HT1080 (cell line): ENCODE measurements around the gene TUBGCP2. TPM values are rescaled to one million over a fixed set of nuclear protein-coding genes. Genes with fewer than 3 reads are reported as not detected.

Experiments
- DNase-seq: peaks from one replicate; pipeline ENCODE4 v3.0.0-alpha.2; 2015; ENCODE audit warnings: low read depth
- total RNA-seq: library from RNA; depleted of rRNA; stranded (reverse); fragments of >200 nt; shearing (Covaris generic); gene quantifications from 2 replicates; pipeline ENCODE4 v1.2.3, GENCODE V29; 2014

The TUBGCP2 gene
- total RNA-seq, 1 experiment from 2014 or later, result 119 TPM

DNA sequence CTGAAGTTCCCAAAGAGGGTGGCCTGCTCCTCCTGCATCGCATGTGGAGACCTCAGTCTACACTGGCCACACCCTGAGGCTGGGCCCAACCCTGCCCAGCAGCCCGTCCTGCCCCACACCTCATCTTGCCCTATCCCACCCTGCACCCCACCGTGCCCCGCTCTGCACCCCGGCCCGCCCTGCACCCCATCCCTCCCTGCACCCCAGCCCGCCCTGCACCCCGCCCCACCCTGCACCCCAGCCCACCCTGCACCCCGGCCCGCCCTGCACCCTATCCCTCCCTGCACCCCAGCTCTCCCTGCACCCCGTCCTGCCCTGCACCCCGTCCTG, 56.5 kb downstream of the TUBGCP2 start:
- no peak for DNase-seq

DNA sequence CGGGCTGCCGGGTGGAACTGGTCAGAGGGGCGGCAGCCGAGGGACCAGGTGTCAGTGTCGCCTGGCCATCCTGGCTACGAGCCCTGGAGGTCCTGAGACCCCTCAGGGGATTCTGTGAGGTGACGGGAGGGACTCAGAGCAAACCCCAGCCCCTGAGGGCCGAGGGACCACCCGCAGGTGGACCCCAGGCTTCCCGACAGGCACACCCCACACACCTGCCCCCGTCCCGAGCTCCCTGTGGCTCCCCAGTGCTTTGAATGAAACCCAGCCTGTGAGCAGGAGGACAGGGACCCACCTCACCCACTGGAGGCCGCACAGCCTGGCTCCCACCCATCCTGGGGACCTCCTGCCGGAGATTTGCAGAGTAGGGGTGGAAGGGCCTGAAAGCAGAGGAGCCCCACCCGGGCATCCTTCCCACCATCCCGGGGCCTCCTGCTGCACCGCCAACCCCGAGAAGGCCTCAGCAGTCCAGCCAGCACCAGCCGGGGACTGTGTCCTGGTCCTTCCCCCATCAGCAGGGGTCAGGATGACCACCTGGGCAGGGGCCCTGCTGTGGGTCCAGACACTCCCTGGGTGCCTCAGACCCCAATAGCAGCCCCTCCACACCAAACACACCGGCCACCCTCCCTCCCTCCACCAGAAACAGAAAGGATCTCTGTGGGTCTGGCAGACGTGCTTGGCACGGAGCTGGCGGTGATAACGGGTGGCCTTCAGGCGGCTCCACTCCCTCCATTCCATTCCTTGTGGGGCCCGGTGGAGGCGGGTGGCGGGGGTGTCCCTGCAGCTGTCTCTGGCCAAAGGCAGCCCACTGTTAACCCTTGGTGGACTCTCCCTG, 57.1 kb downstream of the TUBGCP2 start:
- DNase-seq, result no peak

DNA sequence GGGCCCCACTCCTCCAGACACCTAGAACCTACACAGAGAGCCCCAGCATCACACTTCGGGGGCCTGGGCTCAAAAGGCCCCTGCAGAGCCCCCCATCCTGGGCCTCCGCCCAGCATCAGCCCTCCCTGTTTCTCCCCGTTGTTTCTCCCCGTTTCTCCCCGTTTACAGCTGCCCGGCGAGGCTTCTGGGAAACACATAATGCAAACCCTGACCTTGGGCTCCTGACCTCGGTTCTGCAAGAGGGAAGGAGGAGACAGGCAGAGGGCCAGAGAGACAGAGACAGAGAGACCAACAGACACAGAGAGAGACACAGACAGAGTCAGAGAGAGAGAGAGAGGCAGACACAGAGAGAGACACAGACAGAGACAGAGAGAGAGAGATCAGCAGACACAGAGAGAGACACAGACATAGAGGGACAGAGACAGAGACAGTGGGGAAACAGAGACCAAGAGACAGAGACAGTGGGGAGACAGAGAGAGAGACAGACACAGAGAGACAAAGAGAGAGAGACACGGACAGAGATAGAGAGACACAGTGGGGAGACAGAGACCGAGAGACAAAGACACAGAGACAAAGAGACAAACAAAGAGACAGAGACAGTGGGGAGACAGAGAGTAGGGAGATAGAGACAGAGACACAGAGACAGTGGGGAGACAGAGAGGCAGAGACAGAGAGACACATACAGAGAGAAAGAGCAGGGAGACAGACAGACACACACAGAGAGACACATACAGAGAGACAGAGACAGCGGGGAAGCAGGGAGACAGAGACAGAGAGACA, 58.5 kb downstream of the TUBGCP2 start:
- no peak for DNase-seq

DNA sequence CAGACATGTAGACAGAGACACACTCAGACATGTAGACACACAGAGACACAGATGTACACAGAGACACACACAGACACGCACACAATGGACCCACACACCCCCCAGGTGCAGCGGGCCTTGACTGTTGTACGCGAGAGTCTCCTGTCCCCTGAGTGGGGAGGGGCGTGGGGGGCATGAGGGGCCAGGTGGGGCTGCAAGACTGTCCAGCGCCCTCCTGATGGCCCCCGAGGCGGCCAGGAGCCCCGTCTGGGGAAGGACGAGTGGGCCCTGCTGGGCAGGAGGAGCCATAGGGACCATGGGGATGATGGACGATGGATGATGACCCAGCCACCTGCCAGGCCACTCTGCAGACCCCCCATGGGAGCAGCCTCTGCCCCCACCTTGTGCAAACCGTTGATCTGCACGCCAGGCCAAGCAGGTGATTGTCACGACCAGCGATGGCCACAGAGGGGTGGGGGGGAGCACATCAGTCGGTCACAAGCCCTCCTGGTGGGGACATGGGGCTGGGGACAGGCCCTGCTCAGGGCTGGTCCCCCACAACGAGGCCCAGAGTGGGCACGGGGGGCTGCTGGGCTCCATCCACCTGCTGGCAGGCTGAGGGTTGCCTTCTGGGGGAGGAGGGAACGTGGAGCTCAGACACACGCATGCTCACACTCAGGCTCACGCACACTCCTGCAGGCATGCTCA, 59.4 kb downstream of the TUBGCP2 start:
- DNase-seq, result no peak

DNA sequence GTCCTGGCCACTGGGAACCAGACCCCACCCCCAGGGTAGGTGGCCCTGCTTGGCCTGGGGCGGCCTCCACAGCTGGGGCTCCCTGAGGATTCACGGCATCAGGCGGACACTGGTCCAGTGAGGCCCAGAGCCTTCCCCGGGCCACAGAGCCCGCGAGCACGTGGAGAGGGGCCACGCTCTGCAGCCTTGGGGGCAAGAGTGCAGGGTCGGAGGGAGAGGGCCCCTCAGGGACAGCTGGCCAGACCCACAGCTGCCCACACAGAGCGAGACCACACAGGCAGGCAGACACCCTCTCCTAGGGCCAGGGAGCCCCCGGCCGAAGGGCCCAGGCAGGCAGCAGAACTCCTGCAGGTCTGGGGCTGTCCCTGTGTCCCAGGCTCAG, 60.3 kb downstream of the TUBGCP2 start:
- no peak for DNase-seq

DNA sequence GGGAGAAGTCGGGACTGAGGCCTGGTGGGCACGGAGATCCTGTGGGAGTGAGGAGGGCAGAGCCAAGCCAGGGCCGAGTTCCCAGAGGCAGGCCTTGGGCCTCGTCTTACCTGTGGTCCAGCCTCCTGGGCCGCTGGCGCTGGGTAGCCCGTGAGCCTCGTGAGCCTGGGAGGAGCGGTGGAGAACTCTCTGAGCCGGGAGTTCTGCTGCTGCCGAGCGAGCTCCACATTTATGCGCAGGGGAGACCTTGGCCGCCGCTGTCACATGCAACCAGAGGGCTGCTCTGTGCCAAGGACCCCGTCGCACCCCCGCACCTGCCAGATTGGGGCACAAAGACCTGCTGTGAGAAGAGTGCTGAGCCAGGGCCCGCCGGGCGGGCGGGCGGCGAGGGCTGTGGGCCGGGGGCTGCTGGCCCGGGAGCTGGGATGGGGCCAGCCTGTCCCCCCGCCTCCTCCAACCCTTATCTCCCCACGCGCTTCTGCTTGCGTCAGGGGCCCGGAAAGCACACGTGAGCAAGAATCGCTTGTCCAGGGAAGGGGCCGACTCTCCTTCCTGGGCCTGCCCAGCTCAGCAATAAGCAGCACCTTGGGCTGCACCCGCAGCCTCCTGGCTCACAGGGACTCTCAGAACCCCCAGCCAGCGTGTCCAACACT, 60.9 kb downstream of the TUBGCP2 start:
- no peak for DNase-seq

DNA sequence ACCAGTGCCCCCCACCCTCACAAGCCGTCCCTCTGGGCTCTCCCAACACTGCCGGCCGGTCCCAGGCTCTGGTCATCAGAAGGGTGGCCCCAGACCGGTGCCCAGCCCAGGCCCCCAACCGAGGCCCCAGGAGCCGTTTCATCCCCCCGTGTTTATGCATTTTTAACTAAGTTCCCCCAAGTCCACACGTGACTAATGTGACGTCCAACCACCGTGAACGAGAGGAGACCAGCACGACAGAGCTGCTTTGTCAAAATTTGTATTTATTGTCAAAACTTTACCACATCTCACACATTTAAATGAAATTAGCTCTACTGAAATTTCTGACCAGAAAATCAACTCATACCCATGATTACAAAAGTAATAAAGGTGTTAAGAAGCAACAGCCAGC, 62.4 kb downstream of the TUBGCP2 start:
- DNase-seq, result no peak

DNA sequence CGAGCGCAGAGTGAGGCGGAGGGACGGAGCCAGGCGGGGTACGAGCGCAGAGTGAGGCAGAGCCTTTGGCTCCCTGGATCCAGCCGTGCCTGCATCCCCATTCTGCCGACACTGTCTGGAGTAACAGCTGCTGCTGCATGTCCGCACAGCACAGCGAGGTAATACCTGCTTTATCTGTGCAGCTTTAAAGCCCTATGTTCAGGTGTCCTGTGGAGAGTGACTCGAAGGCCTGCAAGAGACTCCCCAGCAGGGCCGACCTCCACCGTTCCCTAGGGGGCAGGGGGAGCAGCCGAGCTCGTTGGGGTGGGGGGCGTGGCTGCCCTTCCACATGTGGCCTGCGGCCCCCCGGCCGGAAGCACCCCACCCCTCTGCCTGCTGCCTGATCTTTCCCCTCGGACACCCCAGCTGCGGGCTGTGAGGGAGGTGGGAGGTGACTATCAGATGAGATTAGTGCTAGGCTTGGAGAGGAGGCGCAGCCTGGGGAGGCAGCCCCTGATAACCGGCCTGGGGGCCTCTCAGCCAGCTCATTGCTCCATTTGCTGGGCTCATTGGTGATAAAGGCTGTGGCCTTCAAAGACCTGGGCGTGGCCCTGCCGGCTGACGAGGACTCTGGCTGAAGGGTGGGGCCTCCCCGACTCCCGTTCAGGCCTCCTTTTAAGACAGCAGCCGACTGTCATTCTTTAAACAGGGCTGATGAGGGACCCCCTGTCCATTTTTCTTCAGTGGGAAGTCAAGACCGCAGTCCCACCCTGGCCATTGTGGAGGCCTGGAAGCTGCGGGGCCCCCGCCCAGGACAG, 63.0 kb downstream of the TUBGCP2 start:
- DNase-seq, result no peak

DNA sequence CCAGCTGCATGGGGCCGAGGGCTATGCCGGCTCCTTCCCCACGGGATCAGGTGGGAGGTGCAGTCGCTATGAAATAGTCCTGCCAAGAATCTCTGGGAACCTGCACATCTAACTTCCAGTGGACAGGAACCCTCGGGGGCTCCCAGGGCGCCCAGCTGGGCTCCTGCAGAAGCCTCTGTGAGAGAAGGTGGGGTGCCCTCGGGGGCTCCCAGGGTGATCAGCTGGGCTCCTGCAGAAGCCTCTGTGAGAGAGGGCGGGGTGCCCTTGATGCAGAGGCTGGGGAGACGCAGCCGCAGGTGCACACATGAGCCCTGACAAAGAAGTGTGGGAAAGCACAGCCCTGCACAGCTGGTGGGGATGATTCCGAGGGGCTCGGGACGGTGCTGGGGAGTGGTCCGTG, 65.1 kb downstream of the TUBGCP2 start:
- DNase-seq, result no peak

DNA sequence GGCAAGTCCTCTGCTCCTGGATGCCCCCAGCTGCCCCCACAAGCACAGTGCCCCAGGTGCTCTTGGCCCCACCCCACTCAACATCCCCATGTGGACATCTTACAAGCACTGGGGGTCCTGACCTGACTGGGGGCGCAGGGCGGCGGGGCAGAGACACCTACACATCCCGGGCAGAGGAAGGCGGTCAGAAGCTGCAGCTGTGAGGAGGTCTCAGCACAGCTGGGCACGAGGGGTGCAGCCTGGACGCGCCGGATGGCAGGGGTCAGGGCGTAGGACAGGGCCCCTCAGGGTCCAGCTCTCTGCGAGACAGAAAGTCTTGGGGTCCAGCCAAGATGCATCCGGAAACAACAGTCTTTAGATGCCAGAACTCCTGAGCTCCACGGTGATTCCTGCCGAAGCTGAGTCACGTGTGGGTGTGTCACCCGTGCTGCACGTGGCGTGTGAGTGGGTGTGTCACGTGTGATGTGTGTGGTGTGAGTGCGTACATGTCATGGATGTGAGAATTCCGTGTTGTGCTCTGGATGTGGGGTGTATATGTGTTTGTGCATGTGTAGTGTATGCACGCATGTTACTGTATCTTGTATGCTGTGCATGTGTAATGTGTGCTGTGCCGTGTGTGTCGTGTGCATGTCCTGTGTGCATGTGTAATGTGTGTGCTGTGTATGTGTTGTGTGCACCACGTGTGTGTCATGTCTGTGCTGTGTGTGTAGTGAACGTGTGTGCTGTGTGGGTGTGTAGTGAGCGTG, 65.9 kb downstream of the TUBGCP2 start:
- DNase-seq, result peak; percentile 40

DNA sequence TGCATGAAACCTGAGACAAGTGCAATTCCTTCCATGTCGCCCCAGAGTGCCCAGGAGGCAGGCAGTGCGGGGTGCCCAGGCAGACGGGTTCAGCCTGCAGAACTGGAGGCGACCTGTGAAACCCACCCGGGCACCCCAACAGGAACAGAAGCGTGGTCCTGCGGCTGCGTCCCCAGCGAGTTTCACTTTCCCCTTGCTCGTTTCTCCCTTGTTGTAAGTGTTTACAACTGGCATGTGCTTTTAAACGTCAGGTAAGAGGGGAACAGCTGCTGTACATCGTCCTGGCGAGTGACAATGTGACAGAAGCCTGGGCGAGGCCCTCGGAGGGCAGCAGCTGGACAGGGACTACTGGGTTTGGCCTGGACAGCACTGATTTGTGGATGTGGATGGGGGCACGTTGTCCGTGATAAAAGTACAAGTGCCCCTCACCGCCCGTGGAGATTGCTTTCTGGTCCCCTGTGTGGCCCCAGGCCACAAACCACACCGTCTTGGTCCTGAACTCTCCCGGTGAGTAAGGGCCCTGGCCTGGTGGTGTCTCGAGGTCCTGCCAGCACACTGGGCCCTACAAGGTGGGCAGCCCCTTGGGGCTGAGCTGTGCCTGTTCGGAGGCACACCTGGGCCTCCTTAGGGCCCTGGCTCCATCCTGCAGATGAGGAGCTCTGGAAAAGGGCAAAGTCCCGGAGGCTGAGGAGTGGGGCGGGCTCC, 67.0 kb downstream of the TUBGCP2 start:
- DNase-seq, result no peak

DNA sequence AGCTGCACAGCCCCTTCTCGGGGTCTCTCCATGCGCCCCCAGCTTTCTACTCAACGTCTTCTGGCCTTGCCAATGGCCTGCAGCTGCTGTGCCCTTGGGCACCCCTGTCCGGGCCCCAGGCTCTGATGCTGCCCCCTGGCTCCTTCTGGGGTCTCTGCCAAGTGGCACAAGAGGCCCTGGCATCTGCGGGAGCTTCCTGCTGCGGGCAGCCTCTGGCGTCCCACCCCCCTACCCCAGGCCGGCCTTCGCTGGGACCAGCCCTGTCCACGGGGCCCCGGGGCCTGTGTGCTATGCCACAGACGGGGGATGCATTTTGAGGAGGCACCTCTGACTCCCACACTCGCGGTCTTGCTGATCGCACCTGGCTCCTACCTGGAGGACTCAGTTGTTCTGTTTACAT, 68.7 kb downstream of the TUBGCP2 start:
- DNase-seq, result no peak

DNA sequence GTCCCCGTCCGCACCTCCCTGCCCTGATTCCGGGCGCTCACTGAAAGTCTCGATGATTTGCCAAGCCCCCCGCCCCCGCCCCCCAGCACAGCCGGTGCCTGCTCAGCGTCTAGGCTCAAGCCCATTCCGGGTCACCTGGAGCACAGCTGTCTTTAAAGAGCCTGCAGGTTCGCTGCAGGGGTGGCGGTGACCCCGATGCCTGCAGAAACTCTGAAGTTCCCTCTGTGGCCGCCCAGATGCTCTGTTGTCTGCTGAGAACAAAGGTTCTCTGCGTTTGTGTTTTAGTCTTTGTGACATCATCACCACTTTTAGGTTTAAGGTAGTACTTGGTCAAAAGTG, 70.2 kb downstream of the TUBGCP2 start:
- no peak for DNase-seq

DNA sequence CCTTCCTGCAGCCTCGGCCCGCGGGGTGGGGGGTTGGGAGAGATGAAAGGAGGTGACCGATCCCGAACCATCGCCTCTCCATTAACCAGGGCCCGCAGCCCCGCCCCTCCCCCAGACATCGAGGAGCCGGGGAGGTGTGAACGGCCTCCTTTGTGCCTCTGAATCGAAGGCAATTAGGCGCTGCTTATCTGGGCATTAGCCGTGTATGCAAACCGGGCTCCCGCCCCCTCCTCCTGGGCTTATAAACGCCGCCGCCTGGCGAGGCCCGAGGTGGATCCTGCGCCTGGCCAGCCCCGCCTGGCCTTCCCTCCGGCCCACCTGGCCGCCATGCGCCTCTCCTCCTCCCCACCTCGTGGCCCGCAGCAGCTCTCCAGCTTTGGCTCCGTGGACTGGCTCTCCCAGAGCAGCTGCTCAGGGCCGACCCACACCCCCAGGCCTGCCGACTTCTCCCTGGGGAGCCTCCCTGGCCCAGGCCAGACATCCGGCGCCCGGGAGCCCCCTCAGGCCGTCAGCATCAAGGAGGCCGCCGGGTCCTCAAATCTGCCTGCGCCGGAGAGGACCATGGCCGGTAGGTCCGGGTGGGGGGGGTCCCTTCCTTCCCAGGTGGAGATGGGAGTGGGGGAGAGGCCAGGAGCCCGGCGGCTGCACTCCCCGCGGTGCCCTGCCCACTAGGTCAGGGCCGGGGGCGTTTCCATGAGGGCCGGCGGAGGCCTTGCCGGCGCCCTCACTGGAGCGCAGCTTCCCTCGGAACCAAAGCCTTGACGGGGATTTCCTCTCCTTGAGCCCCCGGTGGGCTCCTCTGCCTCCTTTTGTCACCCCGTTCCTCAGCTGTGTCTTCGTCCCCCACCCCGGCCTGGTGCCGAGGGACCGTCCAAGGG, 70.8 kb downstream of the TUBGCP2 start, which contains the start of gene VENTX:
Gene VENTX (plus strand): TSS at position 268 of the 878 bp plus-strand sequence. CDS start 60 bp downstream, at position 328.
- DNase-seq, result no peak

DNA sequence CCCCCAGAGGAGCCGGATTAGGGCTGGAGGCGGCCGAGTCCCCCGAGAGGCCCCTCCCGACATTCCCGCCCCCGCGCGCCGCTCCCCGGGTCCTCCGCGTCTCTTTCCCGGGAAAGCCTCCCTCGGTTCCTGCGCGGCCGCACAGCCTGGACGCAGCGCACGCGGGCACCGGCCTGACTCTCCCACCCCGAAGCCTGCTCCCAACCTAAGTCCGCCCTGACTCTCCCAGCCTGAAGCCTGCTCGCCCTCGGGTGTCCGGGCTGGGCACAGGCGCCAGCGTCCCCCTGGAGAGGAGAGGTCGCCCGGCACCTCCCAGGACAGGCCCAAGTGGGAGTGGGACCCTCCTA, 71.5 kb downstream of the TUBGCP2 start:
- no peak for DNase-seq

DNA sequence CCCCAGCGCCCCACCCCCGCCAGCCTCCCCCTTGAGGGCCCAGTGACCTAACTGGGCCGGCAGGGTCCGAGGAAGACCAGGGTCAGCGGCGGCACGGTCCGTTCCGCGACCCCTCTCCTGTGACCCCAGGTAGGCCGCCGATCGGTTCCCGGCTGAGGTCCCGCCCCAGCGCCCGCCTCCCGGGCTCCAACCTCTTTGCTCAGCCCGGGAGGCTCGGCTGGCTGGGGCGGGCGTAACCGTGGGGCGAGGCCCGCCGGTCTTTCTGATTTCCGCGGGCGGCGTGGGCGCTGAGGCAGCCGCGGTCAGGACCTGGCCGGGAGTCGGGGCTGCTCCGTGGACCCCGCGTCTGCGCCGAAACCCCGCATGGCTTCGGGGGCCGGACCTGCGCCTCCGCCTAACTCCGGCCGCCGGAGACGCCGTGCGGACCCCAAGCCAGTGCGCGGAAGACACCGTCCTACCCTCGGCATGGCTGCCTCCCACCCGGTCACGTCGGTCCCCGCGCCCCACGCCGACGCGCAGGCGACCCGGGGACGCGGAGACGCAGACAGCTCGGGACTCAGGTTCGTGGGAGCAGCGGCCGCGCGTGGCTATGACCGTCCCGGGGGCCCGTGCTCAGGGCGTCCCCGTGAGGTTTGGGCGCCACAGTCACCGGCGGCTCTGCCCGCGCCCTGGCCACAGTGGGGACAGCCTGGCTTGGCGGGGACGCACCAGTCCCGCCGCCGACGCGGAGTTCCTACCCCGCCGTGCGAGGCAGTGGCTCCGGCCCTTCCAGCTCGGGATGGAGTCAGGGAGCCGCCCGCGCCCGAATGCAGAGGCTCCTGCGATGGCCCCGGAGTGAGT, 72.1 kb downstream of the TUBGCP2 start:
- DNase-seq, result no peak

DNA sequence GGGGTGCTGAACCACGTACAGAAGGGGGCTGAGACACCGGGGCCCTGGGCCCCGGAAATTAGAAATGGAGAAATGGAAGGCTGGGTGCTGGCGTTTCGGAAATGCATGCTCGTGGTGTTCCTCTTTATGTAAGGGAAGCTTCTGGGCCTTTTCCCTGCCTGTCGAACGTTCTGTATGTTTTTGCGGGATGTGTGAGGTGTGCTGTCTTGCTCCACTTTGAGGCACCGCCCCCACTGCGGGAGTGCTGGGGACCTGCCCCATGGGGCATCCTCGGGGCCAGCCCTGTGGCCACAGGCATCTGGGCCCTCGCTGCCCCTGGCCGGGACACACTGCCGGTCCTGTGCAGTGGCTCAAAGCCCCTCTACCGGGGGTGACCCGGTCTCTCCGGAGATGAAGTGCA, 72.7 kb downstream of the TUBGCP2 start:
- no peak for DNase-seq
